SJSA1 (cell line): ENCODE data around the gene PSTPIP2. TPM values are rescaled to one million over a fixed set of nuclear protein-coding genes. Genes with fewer than 3 reads are reported as not detected.
A peak's percentile ranks its signal among the peaks of the same experiment; 100 is the strongest.
"Not testable (repeated sequence)": the region's sequence is repeated elsewhere in the genome, so short reads cannot be mapped to it uniquely, and the experiment has no call there.

Source experiments
- DNase-seq, 2 experiments: peaks; one replicate each; pipeline ENCODE4 v3.0.0-alpha.2; 2015 to 2020; ENCODE audit warnings: low spot score in 2 of 2, low read depth in 1 of 2
- H3K27ac ChIP-seq: fragments of 250-450 bp; sonication (Bioruptor Pico); 2 replicates; pipeline ENCODE4 v1.5.1; 2020; ENCODE audit warnings: mild to moderate bottlenecking, moderate library complexity
- H3K27me3 ChIP-seq: fragments of 250-450 bp; sonication (Bioruptor Pico); replicated peaks from 2 replicates; pipeline ENCODE4 v1.5.1; 2020; ENCODE audit warnings: mild to moderate bottlenecking, moderate library complexity
- H3K36me3 ChIP-seq: fragments of 250-450 bp; sonication (Bioruptor Pico); 2 replicates; pipeline ENCODE4 v1.5.1; 2020; ENCODE audit warnings: mild to moderate bottlenecking
- H3K4me1 ChIP-seq: fragments of 250-450 bp; sonication (Bioruptor Pico); replicated peaks from 2 replicates; pipeline ENCODE4 v1.6.1; 2021; ENCODE audit warnings: mild to moderate bottlenecking
- H3K4me3 ChIP-seq: fragments of 250-450 bp; sonication (Bioruptor Pico); 2 replicates; pipeline ENCODE4 v1.5.1; 2020; ENCODE audit warnings: mild to moderate bottlenecking
- H3K9me3 ChIP-seq: fragments of 250-450 bp; sonication (Bioruptor Pico); replicated peaks from 2 replicates; pipeline ENCODE4 v1.5.1; 2020; ENCODE audit warnings: mild to moderate bottlenecking
- total RNA-seq: library from RNA; depleted of rRNA; stranded (reverse); fragments of >200 nt; shearing (Covaris generic); gene quantifications from 2 replicates; pipeline ENCODE4 v1.2.3, GENCODE V29; 2014

The PSTPIP2 gene
- total RNA-seq, 1 experiment from 2014 or later = 6.8 TPM

DNA sequence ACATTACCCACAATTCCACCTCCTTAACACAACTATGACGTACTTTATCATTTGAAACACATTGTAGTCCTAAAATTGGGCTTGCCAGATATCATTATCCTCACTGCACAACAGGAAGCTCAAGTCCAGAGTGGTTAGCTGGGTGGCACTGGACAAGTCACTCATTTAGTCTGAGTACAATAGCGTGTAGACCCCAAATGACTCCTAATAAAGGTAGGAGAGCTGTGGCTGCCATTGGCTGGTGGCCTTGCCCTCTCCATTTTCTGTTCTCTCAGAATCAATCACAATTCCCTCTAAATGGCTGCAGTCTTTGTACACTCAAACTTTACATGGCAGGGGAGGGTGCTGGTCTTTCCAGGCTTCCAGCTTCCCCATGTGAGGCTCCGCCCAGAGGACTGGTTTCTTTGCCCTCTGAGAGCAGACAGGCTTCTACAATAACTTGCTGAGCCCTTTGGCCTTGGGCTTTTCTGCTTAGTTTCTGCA, 11.7 kb downstream of the PSTPIP2 start:
- no peak for DNase-seq
- Histone ChIP-seq H3K27me3 (no peaks in the 10 kb centered on the region), H3K4me1 (no peaks in the 10 kb centered on the region), H3K9me3 (no peaks in the 10 kb centered on the region), H3K27ac (no peak overlapping the region), H3K4me3 (no peak overlapping the region), H3K36me3 (no peaks in the 10 kb centered on the region)

DNA sequence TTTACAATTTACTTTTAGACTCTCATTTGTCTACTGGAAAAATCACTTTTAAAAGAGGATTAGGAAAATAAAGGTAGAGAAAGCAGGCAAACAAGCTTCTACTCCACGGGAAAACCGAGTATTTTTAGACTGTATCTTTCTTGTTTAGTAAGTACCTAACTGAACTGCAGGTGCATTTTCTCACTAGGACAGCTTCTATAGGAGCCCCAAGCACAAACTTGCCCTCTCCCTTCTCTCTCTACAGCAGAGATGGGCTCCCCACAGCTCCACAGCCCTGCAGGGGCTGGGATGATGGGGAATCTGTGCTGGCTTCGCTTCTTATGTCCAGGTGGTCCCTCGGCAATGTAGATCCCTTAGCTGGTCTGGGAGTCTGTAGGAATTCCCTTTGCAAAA, 16.2 kb downstream of the PSTPIP2 start:
- Histone ChIP-seq H3K4me3 (no peak overlapping the region), H3K27me3 (no peaks in the 10 kb centered on the region), H3K36me3 (no peaks in the 10 kb centered on the region), H3K27ac (no peak overlapping the region), H3K4me1 (no peaks in the 10 kb centered on the region), H3K9me3 (no peaks in the 10 kb centered on the region; the same call in 1 of the 2 replicates)
- DNase-seq = no peak

DNA sequence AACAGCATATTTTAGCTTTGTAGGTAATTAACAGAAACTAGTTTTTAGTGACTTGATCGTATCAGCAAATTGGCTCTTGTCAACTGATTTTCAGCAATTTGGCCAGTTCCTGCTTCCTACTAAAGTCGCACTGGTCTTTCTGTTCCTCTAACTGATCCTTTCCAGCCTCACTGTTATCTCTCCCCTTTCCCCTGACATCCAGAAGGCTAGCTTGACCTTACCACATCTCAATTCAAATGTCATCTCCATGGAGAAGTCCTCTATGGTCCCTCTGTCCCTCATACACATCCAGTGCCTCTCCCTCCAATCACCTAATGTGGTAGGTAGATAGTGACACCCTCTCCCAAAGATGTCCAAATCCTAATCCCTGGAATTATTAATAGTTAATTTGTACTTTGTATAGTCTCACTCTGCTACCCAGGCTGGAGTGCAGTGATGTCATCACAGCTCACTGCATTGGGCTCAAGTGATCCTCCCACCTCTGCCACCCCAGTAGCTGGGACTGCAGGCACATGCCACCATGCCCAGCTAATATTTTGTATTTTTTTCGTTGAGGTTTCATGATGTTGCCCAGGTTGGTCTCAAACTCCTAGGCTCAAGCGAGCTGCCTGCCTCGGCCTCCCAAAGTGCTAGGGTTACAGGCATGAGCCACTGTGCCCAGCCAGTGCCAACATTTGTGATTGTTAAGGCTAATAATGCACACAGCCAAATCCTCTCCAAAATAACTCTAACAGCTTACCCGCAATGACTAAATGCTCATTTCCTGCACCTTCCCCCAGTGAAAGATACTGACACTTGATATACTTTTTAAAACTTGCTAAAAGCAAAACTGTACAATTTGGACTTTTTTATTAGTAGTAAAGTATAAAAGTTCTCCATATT, 16.9 kb downstream of the PSTPIP2 start:
- no peak for DNase-seq
- Histone ChIP-seq H3K4me1 (no peaks in the 10 kb centered on the region), H3K36me3 (no peaks in the 10 kb centered on the region)

DNA sequence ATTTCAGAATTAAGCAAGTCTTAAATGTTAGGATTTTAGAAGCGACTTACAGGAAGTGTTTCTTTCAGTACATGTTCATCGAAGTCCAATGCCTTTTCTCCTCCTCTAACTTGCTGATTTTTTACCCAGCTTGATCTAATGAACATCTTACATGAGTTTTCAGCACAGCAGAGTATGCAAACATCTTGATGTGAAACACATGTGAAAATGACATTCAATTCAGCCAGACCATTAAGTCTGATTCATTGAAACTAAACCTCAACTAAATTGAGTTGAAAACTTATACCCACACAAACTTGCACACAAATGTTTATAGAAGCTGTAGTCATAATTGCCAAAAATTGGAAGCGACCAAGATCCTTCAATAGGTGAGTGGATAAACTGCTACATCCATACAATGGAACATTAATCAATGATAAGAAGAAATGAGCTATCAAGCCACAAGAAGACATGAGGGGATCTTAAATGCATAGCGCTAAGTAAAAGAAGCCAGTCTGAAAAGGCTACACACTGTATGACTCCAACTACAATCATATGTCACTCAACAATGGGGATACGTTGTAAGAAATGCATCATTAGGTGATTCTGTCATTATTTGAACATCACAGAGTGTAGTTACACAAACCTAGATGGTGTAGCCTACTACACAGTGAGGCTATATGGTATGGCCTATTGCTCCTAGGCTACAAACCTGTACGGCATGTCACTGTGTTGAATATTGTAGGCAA, 18.5 kb downstream of the PSTPIP2 start:
- no peak overlapping the region for H3K4me3 ChIP-seq
- H3K27ac ChIP-seq = no peak overlapping the region
- H3K9me3 ChIP-seq = no peaks in the 10 kb centered on the region; the same call in 1 of the 2 replicates
- no peaks in the 10 kb centered on the region for H3K4me1 ChIP-seq
- no peaks in the 10 kb centered on the region for H3K36me3 ChIP-seq
- no peaks in the 10 kb centered on the region for H3K27me3 ChIP-seq
- no peak for DNase-seq

More for the DNA sequence above, 16.9 kb downstream of the PSTPIP2 start:
- Histone ChIP-seq H3K4me3 (no peak overlapping the region), H3K9me3 (no peaks in the 10 kb centered on the region; the same call in 1 of the 2 replicates), H3K27ac (no peak overlapping the region), H3K27me3 (no peaks in the 10 kb centered on the region)

DNA sequence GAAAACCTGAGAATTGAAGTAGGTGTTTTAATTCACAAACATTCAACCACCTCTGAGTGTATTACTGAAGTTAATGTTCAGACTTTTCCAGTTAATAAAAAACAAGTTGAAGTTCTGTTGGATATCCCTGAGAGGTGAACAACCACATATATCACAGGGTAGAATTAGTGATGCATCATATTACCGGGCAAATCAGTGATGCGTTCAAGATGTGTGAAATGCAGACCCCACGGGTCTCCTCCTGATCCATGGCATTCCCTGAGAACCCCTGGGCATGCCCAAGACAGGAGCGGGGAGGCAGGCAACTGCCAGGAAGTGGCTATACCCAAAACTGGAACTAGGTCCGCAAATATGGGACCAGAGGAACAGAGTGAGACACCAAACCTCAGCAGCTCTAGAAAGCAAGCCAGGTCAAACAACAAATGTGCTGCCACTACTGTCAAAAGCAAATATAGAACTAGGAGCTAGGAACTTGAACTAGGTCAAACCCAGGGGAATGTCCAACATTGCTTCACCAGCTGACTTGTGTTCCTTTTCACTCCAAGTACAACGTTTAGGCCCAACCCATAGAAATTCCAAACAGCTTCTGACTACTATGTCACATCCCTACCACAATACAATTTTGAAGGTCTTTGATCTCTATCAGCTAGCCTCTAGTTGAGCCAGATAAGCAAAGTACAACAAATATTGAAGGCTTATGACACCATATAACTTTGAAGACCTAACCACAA, 20.2 kb downstream of the PSTPIP2 start:
- Histone ChIP-seq H3K36me3 (no peaks in the 10 kb centered on the region), H3K27ac (no peak overlapping the region)

DNA sequence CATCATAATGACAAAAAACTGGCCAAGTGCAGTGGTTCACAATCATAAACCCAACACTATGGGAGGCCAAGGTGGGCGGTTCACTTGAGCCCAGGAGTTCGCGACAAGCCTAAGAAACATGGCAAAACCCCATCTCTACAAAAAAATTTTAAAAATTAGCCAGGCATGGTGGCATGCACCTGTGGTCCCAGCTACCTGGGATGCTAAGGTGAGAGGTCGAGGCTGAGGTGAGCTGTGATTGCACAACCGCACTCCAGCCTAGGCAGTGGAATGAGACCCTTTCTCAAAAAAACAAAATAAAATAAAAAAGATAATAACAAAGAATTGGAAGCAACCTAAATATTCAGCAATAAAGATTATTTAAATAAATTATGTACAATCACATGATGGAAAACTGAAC, 21.8 kb downstream of the PSTPIP2 start:
- Histone ChIP-seq H3K27ac (no peak overlapping the region), H3K9me3 (no peaks in the 10 kb centered on the region; the same call in 1 of the 2 replicates), H3K27me3 (no peaks in the 10 kb centered on the region), H3K4me1 (no peaks in the 10 kb centered on the region), H3K36me3 (no peaks in the 10 kb centered on the region), H3K4me3 (no peak overlapping the region)
- no peak for DNase-seq

More for the DNA sequence above, 20.2 kb downstream of the PSTPIP2 start:
- Histone ChIP-seq H3K9me3 (no peaks in the 10 kb centered on the region; the same call in 1 of the 2 replicates), H3K4me1 (no peaks in the 10 kb centered on the region), H3K27me3 (no peaks in the 10 kb centered on the region), H3K4me3 (no peak overlapping the region)
- no peak for DNase-seq

DNA sequence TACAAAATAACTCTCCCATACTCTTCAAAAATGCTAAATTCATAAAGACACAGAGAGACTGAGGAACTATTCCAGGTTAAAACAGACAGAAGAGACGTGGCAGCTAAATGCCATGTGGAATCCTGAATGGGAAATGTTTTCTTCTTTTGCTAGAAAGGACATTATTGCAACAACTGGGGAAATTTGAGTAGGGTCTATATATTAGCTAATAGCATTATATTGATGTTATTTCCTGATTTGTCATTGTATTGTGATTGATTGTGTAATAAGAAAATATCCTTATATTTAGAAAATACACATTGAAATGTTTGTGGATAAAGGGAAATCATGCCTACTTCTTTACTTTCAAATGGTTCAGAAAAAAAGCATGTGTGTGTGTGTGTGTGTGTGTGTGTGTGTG, 23.4 kb downstream of the PSTPIP2 start:
- DNase-seq = no peak
- Histone ChIP-seq H3K36me3 (no peaks in the 10 kb centered on the region), H3K4me3 (no peak overlapping the region)

DNA sequence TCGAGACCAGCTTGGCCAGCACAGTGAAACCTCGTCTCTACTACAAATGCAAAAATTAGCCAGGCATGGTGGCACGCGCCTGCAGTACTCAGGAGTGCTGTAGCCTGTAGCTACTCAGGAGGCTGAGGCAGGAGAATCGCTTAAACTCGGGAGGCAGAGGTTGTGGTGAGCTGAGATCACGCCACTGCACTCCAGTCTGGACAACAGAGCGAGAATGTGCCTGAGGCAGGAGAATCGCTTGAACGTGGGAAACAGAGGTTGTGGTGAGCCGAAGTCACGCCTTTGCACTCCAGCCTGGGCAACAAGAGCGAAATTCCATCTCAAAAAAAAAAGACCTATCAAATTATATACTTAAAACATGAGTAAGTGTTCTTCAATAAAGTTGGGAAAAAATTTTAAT, 24.7 kb downstream of the PSTPIP2 start:
- peaks cover 11% of the 10 kb centered on the region for H3K4me1 ChIP-seq
- not testable (repeated sequence) for H3K36me3 ChIP-seq, DNase-seq, H3K27me3 ChIP-seq, H3K4me3 ChIP-seq, H3K9me3 ChIP-seq, H3K27ac ChIP-seq

More for the DNA sequence above, 23.4 kb downstream of the PSTPIP2 start:
- Histone ChIP-seq H3K4me1 (no peaks in the 10 kb centered on the region; the same call in 1 of the 2 replicates), H3K9me3 (no peaks in the 10 kb centered on the region; the same call in 1 of the 2 replicates), H3K27me3 (no peaks in the 10 kb centered on the region), H3K27ac (no peak overlapping the region)

DNA sequence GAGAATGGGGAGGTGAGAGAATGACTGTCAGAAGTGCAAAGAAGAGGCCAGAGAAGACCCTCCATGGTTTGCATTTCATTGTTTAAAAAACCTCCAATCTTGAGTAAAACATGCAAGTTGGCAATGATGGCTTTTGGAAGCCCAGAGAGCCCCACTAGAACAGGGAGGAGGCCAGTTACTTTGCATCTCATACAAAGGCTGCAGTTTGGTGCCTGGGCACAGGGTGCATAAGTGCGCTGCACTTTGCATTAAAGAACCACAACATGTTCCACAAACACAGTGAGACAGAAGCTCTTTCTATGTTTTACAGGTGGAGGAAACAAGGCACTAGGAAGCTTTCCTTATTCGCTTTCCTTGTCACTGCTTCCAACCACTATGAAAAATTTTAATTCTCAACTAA, 25.4 kb downstream of the PSTPIP2 start:
- DNase-seq = no peak
- peaks cover 18% of the 10 kb centered on the region for H3K4me1 ChIP-seq
- H3K27me3 ChIP-seq = no peaks in the 10 kb centered on the region
- H3K9me3 ChIP-seq = no peaks in the 10 kb centered on the region
- no peak overlapping the region for H3K27ac ChIP-seq
- no peaks in the 10 kb centered on the region for H3K36me3 ChIP-seq
- no peak overlapping the region for H3K4me3 ChIP-seq

DNA sequence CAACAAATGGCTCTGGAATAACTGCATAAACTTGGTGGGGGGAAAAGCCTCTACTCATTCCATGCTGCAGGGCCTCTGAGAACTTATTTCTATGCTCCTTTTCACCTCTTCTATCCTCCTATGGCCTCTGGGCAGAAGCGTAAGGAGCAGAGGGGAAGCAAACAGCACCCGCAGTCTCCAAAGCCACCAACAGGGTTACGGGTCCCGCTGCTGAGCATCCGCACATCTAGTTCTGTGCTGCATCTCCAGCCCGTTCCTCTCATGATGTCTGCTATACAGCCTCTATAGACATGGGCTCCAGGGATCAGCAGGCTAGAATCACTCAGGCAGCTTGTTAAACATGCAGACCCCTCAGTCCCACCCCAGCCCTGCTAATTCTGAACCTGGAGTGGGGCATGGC, 25.9 kb downstream of the PSTPIP2 start:
- no peaks in the 10 kb centered on the region for H3K36me3 ChIP-seq
- no peak overlapping the region for H3K4me3 ChIP-seq
- H3K27ac ChIP-seq = no peak overlapping the region
- no peak for DNase-seq
- peaks cover 20% of the 10 kb centered on the region for H3K4me1 ChIP-seq
- no peaks in the 10 kb centered on the region for H3K9me3 ChIP-seq
- H3K27me3 ChIP-seq = no peaks in the 10 kb centered on the region

DNA sequence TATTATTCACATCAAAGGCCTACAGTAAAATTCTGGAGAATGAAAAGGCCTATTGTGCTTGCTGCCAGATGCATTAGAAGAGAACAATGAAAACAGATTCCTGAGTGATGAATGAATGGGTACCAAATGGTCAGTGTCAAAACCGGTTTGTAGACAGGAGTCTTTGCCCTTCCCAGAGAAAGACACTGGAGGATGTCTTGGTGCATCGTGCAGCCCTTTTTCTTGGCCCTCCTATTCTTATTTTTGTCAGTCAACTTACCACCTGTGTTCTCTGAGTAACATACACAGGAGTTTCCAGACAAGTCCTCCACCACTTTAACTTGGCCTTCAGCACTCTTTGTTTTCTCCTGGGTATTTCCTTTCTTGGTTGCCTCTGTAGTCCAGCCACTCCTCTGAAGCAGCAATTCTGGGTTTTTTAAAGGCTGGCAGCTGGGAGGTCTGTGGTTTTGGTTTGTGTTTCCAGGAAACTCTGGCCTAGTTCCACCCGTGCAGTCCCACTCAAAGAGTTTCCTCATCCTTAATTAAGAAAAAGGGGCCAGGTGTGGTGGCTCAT, 29.4 kb downstream of the PSTPIP2 start:
- no peaks in the 10 kb centered on the region for H3K36me3 ChIP-seq
- no peak overlapping the region for H3K4me3 ChIP-seq
- peaks cover 25% of the 10 kb centered on the region for H3K4me1 ChIP-seq
- peak overlapping the region; percentile 16 for H3K27ac ChIP-seq
- no peaks in the 10 kb centered on the region for H3K9me3 ChIP-seq
- peak; percentile 60 to 73 for DNase-seq
- H3K27me3 ChIP-seq = no peaks in the 10 kb centered on the region

DNA sequence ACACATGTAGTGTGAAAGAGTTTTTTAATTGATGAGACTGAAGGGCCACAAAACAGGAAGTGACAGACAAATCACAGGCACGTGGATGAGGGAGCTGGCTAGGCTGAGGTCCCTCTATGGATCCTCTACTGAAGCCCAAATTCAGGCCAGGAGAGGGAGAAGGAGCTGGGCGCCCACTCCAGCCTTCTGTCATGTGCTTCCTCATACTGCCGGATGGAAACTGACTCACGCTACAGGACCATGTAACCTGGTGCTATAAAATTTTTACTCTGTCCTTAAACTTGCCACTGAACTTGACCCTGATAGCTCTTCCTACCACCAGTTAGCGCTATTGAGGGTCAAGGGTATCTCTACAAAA, 31.3 kb downstream of the PSTPIP2 start:
- no peaks in the 10 kb centered on the region for H3K9me3 ChIP-seq
- H3K4me3 ChIP-seq = no peak overlapping the region
- H3K36me3 ChIP-seq = no peaks in the 10 kb centered on the region
- peaks cover 25% of the 10 kb centered on the region for H3K4me1 ChIP-seq
- H3K27ac ChIP-seq = no peak overlapping the region
- no peaks in the 10 kb centered on the region for H3K27me3 ChIP-seq
- DNase-seq = no peak

DNA sequence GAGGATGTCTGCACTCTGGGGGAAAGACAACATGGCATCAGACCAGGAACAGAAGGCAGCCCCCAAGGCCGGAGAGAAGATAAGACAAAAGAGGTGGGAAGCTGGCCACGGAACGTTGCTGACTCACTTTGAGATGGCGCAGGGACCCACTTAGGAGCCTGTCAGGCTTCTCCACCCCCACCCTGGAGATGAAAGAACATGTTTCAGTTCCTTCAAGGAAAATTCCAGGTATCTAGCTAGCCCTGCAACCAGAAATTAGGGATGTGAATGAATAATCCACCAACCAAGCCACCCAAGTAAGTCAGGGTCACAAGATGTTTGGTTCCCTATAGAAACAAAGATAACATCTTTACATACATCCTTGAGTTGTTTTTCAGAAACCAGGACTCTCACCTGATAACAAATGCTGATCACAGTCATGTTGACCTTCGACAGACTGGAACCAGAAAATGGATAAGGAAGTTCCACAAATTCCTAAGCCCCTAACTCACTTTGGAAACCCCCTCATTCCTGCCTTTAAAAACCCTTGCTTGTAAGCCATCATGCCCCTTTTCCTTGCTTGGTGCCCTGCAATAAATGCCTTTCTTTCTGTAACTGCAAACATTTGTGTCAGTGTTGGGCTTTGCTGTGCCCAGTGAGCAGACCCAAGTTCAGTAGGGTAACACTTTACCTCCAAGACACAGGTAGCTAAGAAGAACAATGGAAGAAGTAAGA, 31.9 kb downstream of the PSTPIP2 start:
- Histone ChIP-seq H3K36me3 (no peaks in the 10 kb centered on the region), H3K4me3 (no peak overlapping the region), H3K27me3 (no peaks in the 10 kb centered on the region), H3K4me1 (peaks cover 30% of the 10 kb centered on the region), H3K9me3 (no peaks in the 10 kb centered on the region), H3K27ac (no peak overlapping the region)
- DNase-seq = no peak
